ENCODE data around the gene DOCK6. TPM values are rescaled to one million over a fixed set of nuclear protein-coding genes. Genes with fewer than 3 reads are reported as not detected.

DOCK6 gene, protein sequence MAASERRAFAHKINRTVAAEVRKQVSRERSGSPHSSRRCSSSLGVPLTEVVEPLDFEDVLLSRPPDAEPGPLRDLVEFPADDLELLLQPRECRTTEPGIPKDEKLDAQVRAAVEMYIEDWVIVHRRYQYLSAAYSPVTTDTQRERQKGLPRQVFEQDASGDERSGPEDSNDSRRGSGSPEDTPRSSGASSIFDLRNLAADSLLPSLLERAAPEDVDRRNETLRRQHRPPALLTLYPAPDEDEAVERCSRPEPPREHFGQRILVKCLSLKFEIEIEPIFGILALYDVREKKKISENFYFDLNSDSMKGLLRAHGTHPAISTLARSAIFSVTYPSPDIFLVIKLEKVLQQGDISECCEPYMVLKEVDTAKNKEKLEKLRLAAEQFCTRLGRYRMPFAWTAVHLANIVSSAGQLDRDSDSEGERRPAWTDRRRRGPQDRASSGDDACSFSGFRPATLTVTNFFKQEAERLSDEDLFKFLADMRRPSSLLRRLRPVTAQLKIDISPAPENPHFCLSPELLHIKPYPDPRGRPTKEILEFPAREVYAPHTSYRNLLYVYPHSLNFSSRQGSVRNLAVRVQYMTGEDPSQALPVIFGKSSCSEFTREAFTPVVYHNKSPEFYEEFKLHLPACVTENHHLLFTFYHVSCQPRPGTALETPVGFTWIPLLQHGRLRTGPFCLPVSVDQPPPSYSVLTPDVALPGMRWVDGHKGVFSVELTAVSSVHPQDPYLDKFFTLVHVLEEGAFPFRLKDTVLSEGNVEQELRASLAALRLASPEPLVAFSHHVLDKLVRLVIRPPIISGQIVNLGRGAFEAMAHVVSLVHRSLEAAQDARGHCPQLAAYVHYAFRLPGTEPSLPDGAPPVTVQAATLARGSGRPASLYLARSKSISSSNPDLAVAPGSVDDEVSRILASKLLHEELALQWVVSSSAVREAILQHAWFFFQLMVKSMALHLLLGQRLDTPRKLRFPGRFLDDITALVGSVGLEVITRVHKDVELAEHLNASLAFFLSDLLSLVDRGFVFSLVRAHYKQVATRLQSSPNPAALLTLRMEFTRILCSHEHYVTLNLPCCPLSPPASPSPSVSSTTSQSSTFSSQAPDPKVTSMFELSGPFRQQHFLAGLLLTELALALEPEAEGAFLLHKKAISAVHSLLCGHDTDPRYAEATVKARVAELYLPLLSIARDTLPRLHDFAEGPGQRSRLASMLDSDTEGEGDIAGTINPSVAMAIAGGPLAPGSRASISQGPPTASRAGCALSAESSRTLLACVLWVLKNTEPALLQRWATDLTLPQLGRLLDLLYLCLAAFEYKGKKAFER (N-terminal part only)
- total RNA-seq (2021; ENCODE audit: unreplicated experiment) (82.4 TPM), Bru-seq, nascent RNA (percentile 51 among the genes with signal in this experiment), BruChase-seq, experiment 1, labeled RNA remaining after a 6-hour chase (percentile 70 among the genes with signal in this experiment), BruChase-seq, experiment 2, labeled RNA remaining after a 2-hour chase (percentile 59 among the genes with signal in this experiment)
- polyA plus RNA-seq (2012), result 53.6 and 76.1 TPM in 2 replicates
- long read RNA-seq, partial matches to known transcripts, result 52 of 70 reads
- long read RNA-seq, other reads (novel, unspliced or antisense), result 18 of 70 reads

DNA sequence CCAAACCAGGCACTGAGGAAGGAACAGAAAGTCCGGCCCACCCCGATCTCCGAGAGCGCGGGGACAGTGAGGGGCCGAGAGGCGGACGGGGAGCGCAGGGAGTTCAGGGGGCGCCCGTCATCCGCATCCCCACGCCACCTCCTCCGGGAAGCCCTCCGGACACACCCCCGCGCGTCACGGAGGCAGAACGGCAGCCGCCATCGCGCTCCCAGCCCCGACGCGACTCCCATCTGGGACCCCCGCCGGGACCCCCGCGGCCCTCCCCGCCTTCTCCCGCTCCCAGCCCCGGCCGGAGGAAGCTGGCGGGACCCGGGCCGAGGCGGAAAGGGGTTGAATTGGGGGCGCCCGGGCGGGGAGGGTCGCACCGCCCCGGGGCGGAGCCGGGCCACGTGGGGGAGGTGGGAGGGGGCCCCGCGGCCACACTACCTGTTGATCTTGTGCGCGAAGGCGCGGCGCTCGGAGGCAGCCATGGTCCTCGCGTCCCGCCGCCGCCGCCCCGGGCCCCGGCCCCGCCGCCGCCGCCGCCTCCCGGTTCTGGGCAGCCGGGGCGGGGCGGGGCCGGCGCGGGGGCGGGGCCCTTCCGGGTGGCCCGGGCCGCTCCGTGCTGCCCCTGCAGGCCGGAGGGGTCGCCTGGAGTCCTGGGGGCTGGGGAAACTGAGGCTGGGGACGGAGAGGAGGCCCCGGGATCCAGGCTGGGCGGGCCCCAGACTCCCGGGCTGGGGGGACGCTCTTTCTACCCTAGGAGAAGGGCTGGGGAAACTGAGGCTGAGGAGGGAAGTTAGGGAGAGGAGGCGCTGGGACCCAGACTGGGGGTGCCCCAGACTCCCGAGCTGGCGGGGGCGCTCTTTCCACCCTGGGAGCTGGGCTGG lies at the start of gene DOCK6:
Gene DOCK6 (minus strand): TSS at position 554 of the 869 bp plus-strand sequence. CDS start 84 bp downstream, at position 470.
- DNase-seq (ENCODE audit: low read depth, low spot score) (no peak), ATAC-seq (peak; percentile 66)
- Histone ChIP-seq H3K79me2 (ENCODE audit: insufficient read depth, low read length) (peaks cover 4% of the 10 kb centered on the region; the same call in 1 of the 2 replicates), H3K4me1 (ENCODE audit: control insufficient read depth in 1 of 2, insufficient read depth in 2 of 2, low read length in 2 of 2) (peaks cover 18 to 42% of the 10 kb centered on the region in 2 experiments), H3K4me3 (replicated peaks in 1 of 2; ENCODE audit: low read depth in 1 of 2, low read length in 2 of 2) (peak within 1 kb of the TSS; percentile 67 to 70), H3K9ac (ENCODE audit: low read length) (peak within 1 kb of the TSS; percentile 79), H3K4me2 (ENCODE audit: low read length) (peak within 1 kb of the TSS; percentile 96), H3K27me3 (ENCODE audit: insufficient read depth, low read length) (no peaks in the 10 kb centered on the region), H3K9me3 (ENCODE audit: control insufficient read depth in 1 of 2, insufficient read depth in 1 of 2, low read depth in 1 of 2, low read length in 2 of 2) (no peaks in the 10 kb centered on the region), H4K20me1 (ENCODE audit: insufficient read depth) (no peaks in the 10 kb centered on the region), H2AFZ (ENCODE audit: low read depth, low read length, poor library complexity, severe bottlenecking) (no peak within 1 kb of the TSS), H3K27ac (ENCODE audit: low read depth, low read length) (peak within 1 kb of the TSS; percentile 47; the same call in 1 of the 2 replicates), H3K9me2 (ENCODE audit: insufficient read depth) (no peaks in the 10 kb centered on the region), H3K36me3 (ENCODE audit: control insufficient read depth in 1 of 2, insufficient read depth in 2 of 2, low read length in 2 of 2) (no peaks in the 10 kb centered on the region)
- BruUV-seq (replicated peaks), result no TSS peak
- ChIA-PET POLR2A (no interaction called here), CTCF (no interaction called here), RAD21 (ENCODE audit: low non-redundant PET in 1 of 2, low total read pairs in 2 of 2, uncharacterized antibody in 2 of 2, unreplicated experiment in 2 of 2) (no interaction called here)
- intact Hi-C loops (cut with micrococcal nuclease), result no loop called here
- no peak for TF ChIP-seq YY1 (IDR thresholded peaks at IDR 0.05; ENCODE audit: extremely low read depth, insufficient replicate concordance, low read depth, low read length)
- TF ChIP-seq SP1 (IDR thresholded peaks at IDR 0.05; ENCODE audit: low read depth), result no peak
- TF ChIP-seq, protein P1, sequence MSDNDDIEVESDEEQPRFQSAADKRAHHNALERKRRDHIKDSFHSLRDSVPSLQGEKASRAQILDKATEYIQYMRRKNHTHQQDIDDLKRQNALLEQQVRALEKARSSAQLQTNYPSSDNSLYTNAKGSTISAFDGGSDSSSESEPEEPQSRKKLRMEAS (IDR thresholded peaks at IDR 0.05), result peak; percentile 22; the same call in 1 of the 2 replicates
- TF ChIP-seq SIN3A (IDR thresholded peaks at IDR 0.05; ENCODE audit: low read depth), result no peak
- peak; percentile 28 to 77 (median 42) for TF ChIP-seq CTCF (IDR thresholded peaks at IDR 0.05 in 2 of 3, conservative IDR thresholded peaks at IDR 0.05 in 1 of 3; ENCODE audit: borderline replicate concordance in 1 of 3, insufficient read depth in 1 of 3, low read depth in 2 of 3, low read length in 2 of 3)
- TF ChIP-seq, protein P2, sequence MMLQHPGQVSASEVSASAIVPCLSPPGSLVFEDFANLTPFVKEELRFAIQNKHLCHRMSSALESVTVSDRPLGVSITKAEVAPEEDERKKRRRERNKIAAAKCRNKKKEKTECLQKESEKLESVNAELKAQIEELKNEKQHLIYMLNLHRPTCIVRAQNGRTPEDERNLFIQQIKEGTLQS (IDR thresholded peaks at IDR 0.05), result no peak
